PC-9 (cell line): Measurements from ENCODE around the gene OR2V1. TPM values are rescaled to one million over a fixed set of nuclear protein-coding genes. Genes with fewer than 3 reads are reported as not detected.
"Not testable (repeated sequence)": the region's sequence is repeated elsewhere in the genome, so short reads cannot be mapped to it uniquely, and the experiment has no call there.

ENCODE experiments used
- BruUV-seq: library from RNA; stranded (reverse); fragments of 400-500 nt; replicated peaks from 2 replicates; lab custom pipeline; 2021; lab: Mats Ljungman, UMichigan
- CTCF ChIA-PET: fragments of 300-600 bp; sonication (Branson Sonifier 250); formaldehyde crosslinking; loops from one replicate; lab custom pipeline; 2022; ENCODE audit warnings: antibody characterized with exemption; lab: Charles Lee
- POLR2A ChIA-PET: fragments of 300-600 bp; sonication (Branson Sonifier 250); formaldehyde crosslinking; loops from one replicate; lab custom pipeline; 2022; ENCODE audit warnings: antibody characterized with exemption; ENCODE audit not compliant: unreplicated experiment; lab: Charles Lee
- DNase-seq, 2 experiments: peaks; one replicate each; pipeline versions ENCODE4 v3.0.0 to v3.0.0-alpha.2; 2015 to 2022; ENCODE audit warnings: mixed read lengths in 1 of 2
- H2AFZ ChIP-seq: fragments of 200-600 bp; sonication (generic); 2 replicates; pipeline ENCODE4 v1.8.1; 2017; ENCODE audit warnings: antibody characterized with exemption
- H3F3A ChIP-seq: fragments of 200-600 bp; sonication (generic); 2 replicates; pipeline ENCODE4 v1.8.1; 2017; ENCODE audit warnings: antibody characterized with exemption, mild to moderate bottlenecking, low read depth; ENCODE audit not compliant: insufficient read depth
- H3K27ac ChIP-seq: fragments of 200-600 bp; sonication (generic); 2 replicates; pipeline ENCODE4 v1.6.1; 2016; ENCODE audit warnings: mixed run types
- H3K27me3 ChIP-seq: fragments of 200-600 bp; sonication (generic); 2 replicates; pipeline ENCODE4 v1.6.1; 2016; ENCODE audit warnings: low read depth, mixed run types; ENCODE audit not compliant: insufficient read depth
- H3K36me3 ChIP-seq: fragments of 200-600 bp; sonication (generic); 2 replicates; pipeline ENCODE4 v1.6.1; 2016; ENCODE audit warnings: low read depth, mixed run types
- H3K4me1 ChIP-seq: fragments of 200-600 bp; sonication (generic); replicated peaks from 2 replicates; pipeline ENCODE4 v1.6.1; 2016; ENCODE audit warnings: mixed run types; ENCODE audit not compliant: insufficient read depth
- H3K4me2 ChIP-seq: fragments of 200-600 bp; sonication (generic); 2 replicates; pipeline ENCODE4 v1.6.1; 2017; ENCODE audit warnings: mixed run types
- H3K4me3 ChIP-seq: fragments of 200-600 bp; sonication (generic); 2 replicates; pipeline ENCODE4 v1.6.1; 2016; ENCODE audit warnings: mixed run types
- H3K79me2 ChIP-seq: fragments of 200-600 bp; sonication (generic); 2 replicates; pipeline ENCODE4 v1.6.1; 2017; ENCODE audit warnings: low read depth, mixed run types
- H3K9me2 ChIP-seq: fragments of 200-600 bp; sonication (generic); 2 replicates; pipeline ENCODE4 v1.8.1; 2017; ENCODE audit warnings: mild to moderate bottlenecking; ENCODE audit not compliant: insufficient read depth
- H3K9me3 ChIP-seq: fragments of 200-600 bp; sonication (generic); 2 replicates; pipeline ENCODE4 v1.8.1; 2016; ENCODE audit warnings: low read depth; ENCODE audit not compliant: insufficient read depth
- H4K20me1 ChIP-seq: fragments of 200-600 bp; sonication (generic); 2 replicates; pipeline ENCODE4 v1.8.1; 2017; ENCODE audit not compliant: insufficient read depth
- EZH2 ChIP-seq: fragments of 200-600 bp; sonication (generic); IDR thresholded peaks from 2 replicates; pipeline ENCODE4 v1.8.0; 2017; ENCODE audit warnings: antibody characterized with exemption, low read depth
- intact Hi-C: fragments of 100-400 bp; cut with micrococcal nuclease; formaldehyde crosslinking; loops from one replicate; pipeline ENCODE4 v1.10.0; 2022; ENCODE audit not compliant: unreplicated experiment
- total RNA-seq: library from RNA; stranded (reverse); gene quantifications from 2 replicates; pipeline ENCODE4 v1.2.3, GENCODE V29; 2021
- TF ChIP-seq, protein P1 (sequence below): fragments of 200-600 bp; sonication (generic); conservative IDR thresholded peaks from 2 replicates; pipeline ENCODE4 v1.6.1; 2017; ENCODE audit warnings: mixed run types, antibody characterized with exemption, mild to moderate bottlenecking, moderate library complexity

OR2V1 gene
- total RNA-seq, 1 experiment from 2014 or later: not detected

DNA sequence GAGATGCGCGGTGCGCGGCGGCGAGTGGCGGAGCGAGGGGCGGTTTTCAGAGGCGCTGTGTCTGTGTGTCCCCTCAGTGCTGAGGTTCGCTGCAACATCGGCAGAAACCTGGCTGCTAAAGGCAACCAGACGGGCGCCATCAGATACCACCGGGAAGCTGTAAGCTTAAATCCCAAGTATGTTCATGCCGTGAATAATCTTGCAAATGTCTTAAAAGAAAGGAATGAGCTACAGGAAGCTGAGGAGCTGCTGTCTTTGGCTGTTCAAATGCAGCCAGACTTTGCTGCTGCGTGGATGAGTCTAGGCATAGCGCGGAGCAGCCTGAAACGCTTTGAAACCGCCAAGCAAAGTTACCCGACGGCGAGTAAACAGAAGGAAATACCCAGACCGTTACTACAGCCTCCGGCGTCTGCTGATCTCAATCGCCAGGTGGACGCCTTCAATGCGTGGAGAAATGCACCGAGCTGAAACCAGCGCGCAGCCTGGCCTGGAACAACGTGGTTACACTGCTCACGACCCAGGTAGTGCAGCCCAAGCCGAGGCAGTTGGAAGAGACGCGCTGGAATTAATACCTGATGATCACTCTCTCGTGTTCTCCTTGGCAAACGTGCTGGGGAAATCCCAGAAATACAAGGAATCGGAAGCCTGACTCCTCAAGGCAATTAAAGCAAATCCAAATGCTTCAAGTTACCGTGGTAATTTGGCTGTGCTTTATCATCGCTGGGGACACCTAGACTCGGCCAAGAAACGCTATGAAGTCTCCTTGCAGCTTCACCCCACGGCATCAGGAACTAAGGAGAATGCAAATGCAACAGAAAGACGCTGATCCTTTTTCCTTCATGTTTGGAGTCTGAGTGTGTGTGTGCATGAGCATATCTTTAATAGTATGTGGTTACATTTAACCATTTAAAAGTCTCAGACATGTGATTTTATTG lies 15.9 kb downstream of the OR2V1 start:
- peak in 1 of 2 experiments; percentile 46 for DNase-seq
- Histone ChIP-seq H3K9me3 (no peaks in the 10 kb centered on the region), H3K4me2 (no peak overlapping the region), H3K36me3 (no peaks in the 10 kb centered on the region), H3K4me1 (peaks cover 6% of the 10 kb centered on the region), H3F3A (peaks cover 4% of the 10 kb centered on the region; the same call in 1 of the 2 replicates), H3K27ac (no peak overlapping the region), H4K20me1 (no peaks in the 10 kb centered on the region), H3K4me3 (no peak overlapping the region), H3K27me3 (no peaks in the 10 kb centered on the region), H3K9me2 (no peaks in the 10 kb centered on the region), H3K79me2 (no peaks in the 10 kb centered on the region), H2AFZ (peak overlapping the region; percentile 49; the same call in 1 of the 2 replicates)
- intact Hi-C loops: no loop called here
- CTCF ChIA-PET: no interaction called here
- TF ChIP-seq, protein P1, sequence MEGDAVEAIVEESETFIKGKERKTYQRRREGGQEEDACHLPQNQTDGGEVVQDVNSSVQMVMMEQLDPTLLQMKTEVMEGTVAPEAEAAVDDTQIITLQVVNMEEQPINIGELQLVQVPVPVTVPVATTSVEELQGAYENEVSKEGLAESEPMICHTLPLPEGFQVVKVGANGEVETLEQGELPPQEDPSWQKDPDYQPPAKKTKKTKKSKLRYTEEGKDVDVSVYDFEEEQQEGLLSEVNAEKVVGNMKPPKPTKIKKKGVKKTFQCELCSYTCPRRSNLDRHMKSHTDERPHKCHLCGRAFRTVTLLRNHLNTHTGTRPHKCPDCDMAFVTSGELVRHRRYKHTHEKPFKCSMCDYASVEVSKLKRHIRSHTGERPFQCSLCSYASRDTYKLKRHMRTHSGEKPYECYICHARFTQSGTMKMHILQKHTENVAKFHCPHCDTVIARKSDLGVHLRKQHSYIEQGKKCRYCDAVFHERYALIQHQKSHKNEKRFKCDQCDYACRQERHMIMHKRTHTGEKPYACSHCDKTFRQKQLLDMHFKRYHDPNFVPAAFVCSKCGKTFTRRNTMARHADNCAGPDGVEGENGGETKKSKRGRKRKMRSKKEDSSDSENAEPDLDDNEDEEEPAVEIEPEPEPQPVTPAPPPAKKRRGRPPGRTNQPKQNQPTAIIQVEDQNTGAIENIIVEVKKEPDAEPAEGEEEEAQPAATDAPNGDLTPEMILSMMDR: no peak
- TF ChIP-seq EZH2: no peak
- BruUV-seq: no TSS peak
- POLR2A ChIA-PET: interaction anchor here (0.8 kb wide), 1 partner anchor 31 kb away, joined by 7 read pairs; no protein-coding TSS in a partner anchor

DNA sequence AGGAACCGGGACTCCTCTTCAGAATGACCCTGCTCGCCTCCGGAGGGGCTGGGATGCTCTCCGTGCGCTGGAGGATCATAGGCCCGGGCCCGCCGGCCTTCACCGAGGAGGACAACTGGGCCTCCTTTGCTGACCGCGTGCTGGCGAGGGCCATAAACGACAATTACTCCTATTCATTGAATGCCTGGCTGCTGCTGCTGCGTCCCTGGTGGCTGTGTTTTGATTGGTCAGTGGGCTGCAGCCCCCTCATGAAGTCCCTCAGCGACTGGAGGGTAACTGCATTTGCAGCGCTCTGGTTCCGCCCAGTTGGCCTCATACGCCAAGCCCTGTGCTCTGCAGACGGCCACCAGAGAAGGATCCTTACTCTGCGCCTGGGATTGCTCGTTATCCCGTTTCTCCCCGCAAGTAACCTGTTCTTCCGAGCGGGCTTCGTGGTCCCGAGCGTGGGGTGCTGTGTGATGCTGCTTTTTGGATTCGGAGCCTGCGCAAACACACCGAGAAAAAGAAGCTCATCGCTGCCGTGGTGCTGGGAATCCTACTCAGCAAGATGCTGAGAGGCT lies 16.6 kb downstream of the OR2V1 start:
- Histone ChIP-seq H3K9me2 (no peaks in the 10 kb centered on the region), H3F3A (no peaks in the 10 kb centered on the region), H2AFZ (no peak overlapping the region), H3K9me3 (no peaks in the 10 kb centered on the region), H4K20me1 (no peaks in the 10 kb centered on the region), H3K4me1 (no peaks in the 10 kb centered on the region), H3K27me3 (no peaks in the 10 kb centered on the region), H3K36me3 (no peaks in the 10 kb centered on the region), H3K4me2 (no peak overlapping the region), H3K79me2 (no peaks in the 10 kb centered on the region), H3K4me3 (no peak overlapping the region), H3K27ac (no peak overlapping the region)
- ChIA-PET CTCF (no interaction called here), POLR2A (interaction anchor here (0.8 kb wide), 1 partner anchor 32 kb away, joined by 7 read pairs; no protein-coding TSS in a partner anchor)
- no TSS peak for BruUV-seq
- intact Hi-C loops: no loop called here
- no peak for DNase-seq
- no peak for TF ChIP-seq EZH2

DNA sequence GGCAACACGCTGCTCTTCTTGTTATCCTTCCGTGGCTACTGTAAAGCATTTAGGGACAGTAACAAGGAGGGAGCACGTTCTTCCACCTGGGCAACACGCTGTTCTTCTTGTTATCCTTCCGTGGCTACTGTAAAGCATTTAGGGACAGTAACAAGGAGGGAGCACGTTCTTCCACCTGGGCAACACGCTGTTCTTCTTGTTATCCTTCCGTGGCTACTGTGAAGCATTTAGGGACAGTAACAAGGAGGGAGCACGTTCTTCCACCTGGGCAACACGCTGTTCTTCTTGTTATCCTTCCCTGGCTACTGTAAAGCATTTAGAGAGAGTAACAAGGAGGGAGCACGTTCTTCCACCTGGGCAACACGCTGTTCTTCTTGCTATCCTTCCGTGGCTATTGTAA lies 17.4 kb downstream of the OR2V1 start:
- H3K27ac ChIP-seq, intact Hi-C loops, POLR2A ChIA-PET, H3K9me2 ChIP-seq, H3F3A ChIP-seq, H2AFZ ChIP-seq, H3K79me2 ChIP-seq, BruUV-seq, CTCF ChIA-PET, H3K27me3 ChIP-seq, H3K4me3 ChIP-seq, H3K4me2 ChIP-seq, H3K9me3 ChIP-seq, H3K36me3 ChIP-seq, DNase-seq, H4K20me1 ChIP-seq, H3K4me1 ChIP-seq: not testable (repeated sequence)

DNA sequence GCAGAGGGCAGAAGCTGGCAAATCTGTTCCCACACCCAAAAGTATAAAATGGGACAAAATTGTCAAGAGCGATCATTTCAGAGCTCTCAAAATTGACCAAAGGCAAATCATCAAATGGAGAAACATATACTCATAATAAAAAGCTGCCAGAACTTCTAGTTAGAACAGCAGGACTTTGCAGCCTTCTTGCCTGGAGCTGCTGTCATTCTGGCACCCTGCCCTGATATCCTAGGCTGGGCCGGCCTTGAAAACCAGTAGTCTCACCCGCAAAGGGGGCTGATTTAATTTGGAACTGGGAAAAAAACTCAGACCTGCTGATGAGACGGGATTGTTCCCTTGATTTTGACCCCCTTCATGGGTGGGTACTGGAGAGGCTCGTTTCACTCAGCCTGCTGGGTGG lies 18.5 kb downstream of the OR2V1 start:
- Histone ChIP-seq H3K9me3 (no peaks in the 10 kb centered on the region), H3K79me2 (no peaks in the 10 kb centered on the region), H3K27me3 (no peaks in the 10 kb centered on the region), H4K20me1 (no peaks in the 10 kb centered on the region), H3K4me1 (no peaks in the 10 kb centered on the region), H3K4me3 (no peak overlapping the region), H3K4me2 (no peak overlapping the region), H3K9me2 (no peaks in the 10 kb centered on the region), H2AFZ (no peak overlapping the region), H3F3A (no peaks in the 10 kb centered on the region), H3K36me3 (no peaks in the 10 kb centered on the region), H3K27ac (no peak overlapping the region)
- ChIA-PET CTCF (no interaction called here), POLR2A (no interaction called here)
- BruUV-seq: no TSS peak
- TF ChIP-seq, protein P1: no peak
- TF ChIP-seq EZH2: no peak
- no peak for DNase-seq
- intact Hi-C loops: no loop called here
